Mesenchymal stem cell (in vitro differentiated cells and primary cell): ENCODE data around the gene DCLK1.
A peak's percentile ranks its signal among the peaks of the same experiment; 100 is the strongest.

ENCODE experiments used
- DNase-seq: peaks from one replicate; pipeline ENCODE4 v3.0.0-alpha.2; 2013
- H2AFZ ChIP-seq: one replicate; pipeline ENCODE4 v1.6.1; 2013; ENCODE audit warnings: low read depth, mild to moderate bottlenecking, control low read depth, inconsistent platforms, low read length, moderate library complexity
- H2AK5ac ChIP-seq: 2 replicates; pipeline ENCODE4 v1.6.1; 2013; ENCODE audit warnings: low read length, moderate library complexity, mild to moderate bottlenecking, inconsistent platforms; ENCODE audit not compliant: severe bottlenecking
- H2BK120ac ChIP-seq: one replicate; pipeline ENCODE4 v1.6.1; 2013; ENCODE audit warnings: low read depth, mild to moderate bottlenecking, inconsistent platforms, low read length, moderate library complexity
- H2BK12ac ChIP-seq, 2 experiments: one replicate each; pipeline ENCODE4 v1.6.1; 2013; ENCODE audit warnings: inconsistent platforms in 2 of 2, low read length in 2 of 2, mild to moderate bottlenecking in 2 of 2, moderate library complexity in 2 of 2, control low read depth in 1 of 2
- H2BK15ac ChIP-seq: one replicate; pipeline ENCODE4 v1.6.1; 2013; ENCODE audit warnings: mild to moderate bottlenecking, low read depth, inconsistent platforms; ENCODE audit not compliant: poor library complexity, severe bottlenecking
- H2BK5ac ChIP-seq: 2 replicates; pipeline ENCODE4 v1.6.1; 2013; ENCODE audit warnings: low read depth, mild to moderate bottlenecking, low read length, control low read depth, inconsistent platforms; ENCODE audit not compliant: poor library complexity, severe bottlenecking
- H3K14ac ChIP-seq, 2 experiments: one replicate each; pipeline ENCODE4 v1.6.1; 2013; ENCODE audit warnings: inconsistent platforms in 2 of 2, low read length in 2 of 2, control low read depth in 1 of 2, mild to moderate bottlenecking in 1 of 2, moderate library complexity in 1 of 2
- H3K18ac ChIP-seq, 2 experiments: one replicate each; pipeline ENCODE4 v1.6.1; 2013; ENCODE audit warnings: inconsistent platforms in 2 of 2, low read length in 2 of 2, control low read depth in 1 of 2, low read depth in 1 of 2, mild to moderate bottlenecking in 1 of 2
- H3K23ac ChIP-seq, 2 experiments: one replicate each; pipeline ENCODE4 v1.6.1; 2013; ENCODE audit warnings: inconsistent platforms in 2 of 2, low read length in 2 of 2, mild to moderate bottlenecking in 2 of 2, moderate library complexity in 2 of 2, control low read depth in 1 of 2
- H3K27ac ChIP-seq: 2 replicates; pipeline ENCODE4 v1.5.1; 2013; ENCODE audit warnings: mild to moderate bottlenecking, moderate library complexity, low read length, control low read depth, inconsistent platforms; ENCODE audit not compliant: poor library complexity, severe bottlenecking
- H3K27me3 ChIP-seq, 2 experiments: 2 replicates each; pipeline versions ENCODE4 v1.6.1 to v1.7.0; 2013; ENCODE audit warnings: low read length in 2 of 2, mild to moderate bottlenecking in 2 of 2, moderate library complexity in 2 of 2, control low read depth in 1 of 2, inconsistent platforms in 1 of 2; ENCODE audit not compliant: control insufficient read depth in 1 of 2, insufficient read depth in 1 of 2
- H3K36me3 ChIP-seq, 2 experiments: 2 replicates each; pipeline versions ENCODE4 v1.6.1 to v1.7.0; 2013; ENCODE audit warnings: low read length in 2 of 2, control low read depth in 1 of 2, inconsistent platforms in 1 of 2, low read depth in 1 of 2, mild to moderate bottlenecking in 1 of 2; ENCODE audit not compliant: insufficient read depth in 2 of 2, control insufficient read depth in 1 of 2
- H3K4ac ChIP-seq, 2 experiments: one replicate each; pipeline ENCODE4 v1.6.1; 2013; ENCODE audit warnings: inconsistent platforms in 2 of 2, low read length in 2 of 2, mild to moderate bottlenecking in 2 of 2, moderate library complexity in 2 of 2, control low read depth in 1 of 2, low read depth in 1 of 2
- H3K4me1 ChIP-seq: 2 replicates; pipeline ENCODE4 v1.6.1; 2013; ENCODE audit warnings: low read depth, low read length, control low read depth; ENCODE audit not compliant: control insufficient read depth, insufficient read depth
- H3K4me2 ChIP-seq: 2 replicates; pipeline ENCODE4 v1.6.1; 2013; ENCODE audit warnings: low read length, mild to moderate bottlenecking, inconsistent platforms; ENCODE audit not compliant: poor library complexity, severe bottlenecking
- H3K4me3 ChIP-seq, 2 experiments: 2 replicates each; pipeline versions ENCODE4 v1.5.1 to v1.7.0; 2013; ENCODE audit warnings: low read length in 2 of 2, mild to moderate bottlenecking in 2 of 2, control low read depth in 1 of 2, low read depth in 1 of 2; ENCODE audit not compliant: insufficient read depth in 1 of 2
- H3K79me1 ChIP-seq: replicated peaks from 2 replicates; pipeline ENCODE4 v1.6.1; 2013; ENCODE audit warnings: mild to moderate bottlenecking, control low read depth, low read length, inconsistent platforms; ENCODE audit not compliant: poor library complexity, severe bottlenecking
- H3K9ac ChIP-seq: 2 replicates; pipeline ENCODE4 v1.7.0; 2013; ENCODE audit warnings: mild to moderate bottlenecking, low read length, moderate library complexity
- H3K9me3 ChIP-seq: 2 replicates; pipeline ENCODE4 v1.7.0; 2013; ENCODE audit warnings: mild to moderate bottlenecking, low read length; ENCODE audit not compliant: control insufficient read depth
- H4K8ac ChIP-seq: one replicate; pipeline ENCODE4 v1.6.1; 2013; ENCODE audit warnings: inconsistent platforms, mild to moderate bottlenecking, low read length, moderate library complexity
- H4K91ac ChIP-seq: one replicate; pipeline ENCODE4 v1.6.1; 2013; ENCODE audit warnings: mild to moderate bottlenecking, low read length, inconsistent platforms
- WGBS: methylation state at CpG from one replicate; pipeline ENCODE4 v1.1.7; 2013; ENCODE audit warnings: mixed read lengths; 5-methylcytosine and 5-hydroxymethylcytosine counted together

The DCLK1 gene

GRCh38 chr13:35916146-35916545 is 215.0 kb downstream of the DCLK1 start:
- Histone ChIP-seq H3K9me3 (no peaks in the 10 kb centered on the region), H3K9ac (no peak overlapping the region)
- 61% methylated on average over 2 of the region's 2 CpGs for WGBS

GRCh38 chr13:35914662-35915061 is 216.5 kb downstream of the DCLK1 start:
- Histone ChIP-seq H3K23ac (no peak overlapping the region), H3K4me3 (no peak overlapping the region), H3K4me1 (peaks cover 7% of the 10 kb centered on the region), H2BK120ac (no peak overlapping the region), H3K14ac (no peak overlapping the region), H3K9me3 (no peaks in the 10 kb centered on the region), H4K91ac (no peak overlapping the region), H2BK15ac (no peak overlapping the region), H2AFZ (no peak overlapping the region), H3K18ac (no peak overlapping the region), H2BK12ac (no peak overlapping the region), H2AK5ac (no peak overlapping the region), H3K4ac (no peak overlapping the region), H3K27ac (no peak overlapping the region), H3K9ac (peak overlapping the region; percentile 36), H3K36me3 (no peaks in the 10 kb centered on the region), H4K8ac (no peak overlapping the region), H3K79me1 (no peaks in the 10 kb centered on the region), H2BK5ac (no peak overlapping the region), H3K4me2 (no peak overlapping the region), H3K27me3 (no peaks in the 10 kb centered on the region)
- WGBS, result 55% methylated on average over 1 of the region's 1 CpG
- no peak for DNase-seq

More at GRCh38 chr13:35916146-35916545, 215.0 kb downstream of the DCLK1 start:
- Histone ChIP-seq H2BK5ac (no peak overlapping the region), H3K36me3 (no peaks in the 10 kb centered on the region), H3K4me3 (no peak overlapping the region), H2BK12ac (no peak overlapping the region), H2BK120ac (no peak overlapping the region), H3K27me3 (no peaks in the 10 kb centered on the region), H2AK5ac (no peak overlapping the region), H3K4me1 (peaks cover 7% of the 10 kb centered on the region), H3K4me2 (no peak overlapping the region), H4K91ac (no peak overlapping the region), H3K4ac (no peak overlapping the region), H3K23ac (no peak overlapping the region), H3K14ac (no peak overlapping the region), H3K27ac (no peak overlapping the region), H2AFZ (no peak overlapping the region), H4K8ac (no peak overlapping the region), H3K18ac (no peak overlapping the region), H3K79me1 (no peaks in the 10 kb centered on the region), H2BK15ac (no peak overlapping the region)
- DNase-seq, result no peak

GRCh38 chr13:35912841-35913240 is 218.3 kb downstream of the DCLK1 start:
- no peaks in the 10 kb centered on the region for H3K27me3 ChIP-seq
- no peak overlapping the region for H3K14ac ChIP-seq
- no peaks in the 10 kb centered on the region for H3K36me3 ChIP-seq
- H2BK12ac ChIP-seq, result no peak overlapping the region
- H3K23ac ChIP-seq, result no peak overlapping the region
- H4K91ac ChIP-seq, result no peak overlapping the region
- H2BK5ac ChIP-seq, result no peak overlapping the region
- H4K8ac ChIP-seq, result no peak overlapping the region
- WGBS, result 85% methylated on average over 7 of the region's 7 CpGs
- no peak overlapping the region for H3K27ac ChIP-seq
- H3K4me3 ChIP-seq, result no peak overlapping the region
- H2AFZ ChIP-seq, result no peak overlapping the region
- no peak overlapping the region for H3K18ac ChIP-seq
- H2AK5ac ChIP-seq, result no peak overlapping the region
- DNase-seq, result no peak
- H2BK15ac ChIP-seq, result no peak overlapping the region
- no peak overlapping the region for H2BK120ac ChIP-seq
- H3K4me1 ChIP-seq, result peaks cover 7% of the 10 kb centered on the region
- no peak overlapping the region for H3K4ac ChIP-seq
- no peak overlapping the region for H3K4me2 ChIP-seq
- no peaks in the 10 kb centered on the region for H3K79me1 ChIP-seq
- H3K9ac ChIP-seq, result no peak overlapping the region
- H3K9me3 ChIP-seq, result no peaks in the 10 kb centered on the region

DNA sequence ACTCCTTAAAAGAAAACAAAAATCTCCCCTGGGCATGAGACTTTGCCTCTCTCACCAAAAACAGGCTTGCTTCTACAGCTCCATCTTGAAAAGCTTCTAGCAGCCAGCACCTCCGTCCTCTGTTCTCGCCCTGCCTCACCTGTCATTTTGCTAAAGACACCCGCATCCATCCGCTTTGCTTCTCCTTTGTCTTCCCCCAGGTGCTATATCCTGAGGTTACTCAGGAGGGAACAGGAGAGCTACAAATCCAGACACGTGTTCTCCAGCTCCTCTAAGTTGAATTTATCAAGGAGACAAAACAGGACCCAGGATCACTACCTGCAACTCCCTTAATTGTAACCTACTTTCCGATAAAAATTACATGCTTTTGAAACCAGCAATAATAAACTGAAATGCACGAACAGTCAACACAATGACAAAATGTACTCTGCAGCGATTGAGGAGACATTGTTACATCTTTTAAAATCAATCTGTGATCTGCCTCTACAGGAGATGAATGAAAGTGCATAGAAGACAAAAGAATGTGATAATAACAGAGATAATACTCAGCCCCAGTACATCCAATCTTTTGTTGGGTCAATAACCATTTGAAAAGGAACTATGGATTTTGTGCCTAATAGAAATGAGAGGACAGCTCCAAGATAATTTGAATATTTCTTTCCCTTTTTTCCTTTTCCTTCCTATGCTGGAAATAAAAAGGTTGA is 221.2 kb downstream of the DCLK1 start:
- Histone ChIP-seq H2AFZ (no peak overlapping the region), H3K4me1 (peaks cover 2% of the 10 kb centered on the region), H2BK12ac (no peak overlapping the region), H2BK120ac (no peak overlapping the region), H3K18ac (no peak overlapping the region), H2AK5ac (no peak overlapping the region), H3K4me2 (no peak overlapping the region), H3K14ac (no peak overlapping the region), H3K9me3 (no peaks in the 10 kb centered on the region), H3K79me1 (no peaks in the 10 kb centered on the region), H3K27me3 (no peaks in the 10 kb centered on the region), H3K9ac (no peak overlapping the region), H4K91ac (no peak overlapping the region), H3K36me3 (no peaks in the 10 kb centered on the region), H4K8ac (no peak overlapping the region), H2BK15ac (no peak overlapping the region), H3K27ac (no peak overlapping the region), H3K4ac (no peak overlapping the region), H3K4me3 (no peak overlapping the region), H3K23ac (no peak overlapping the region), H2BK5ac (no peak overlapping the region)
- WGBS, result 72% methylated on average over 8 of the region's 8 CpGs
- no peak for DNase-seq
